GM12872 (cell line): ENCODE data around the gene KRTAP12-4.
"Not testable (repeated sequence)": the region's sequence is repeated elsewhere in the genome, so short reads cannot be mapped to it uniquely, and the experiment has no call there.

Source experiments
- CTCF ChIP-seq: IDR thresholded peaks from 3 replicates; pipeline ENCODE4 v1.5.1; 2011; ENCODE audit warnings: low read depth, mild to moderate bottlenecking, low read length, moderate library complexity; ENCODE audit not compliant: insufficient read depth

KRTAP12-4 gene

DNA sequence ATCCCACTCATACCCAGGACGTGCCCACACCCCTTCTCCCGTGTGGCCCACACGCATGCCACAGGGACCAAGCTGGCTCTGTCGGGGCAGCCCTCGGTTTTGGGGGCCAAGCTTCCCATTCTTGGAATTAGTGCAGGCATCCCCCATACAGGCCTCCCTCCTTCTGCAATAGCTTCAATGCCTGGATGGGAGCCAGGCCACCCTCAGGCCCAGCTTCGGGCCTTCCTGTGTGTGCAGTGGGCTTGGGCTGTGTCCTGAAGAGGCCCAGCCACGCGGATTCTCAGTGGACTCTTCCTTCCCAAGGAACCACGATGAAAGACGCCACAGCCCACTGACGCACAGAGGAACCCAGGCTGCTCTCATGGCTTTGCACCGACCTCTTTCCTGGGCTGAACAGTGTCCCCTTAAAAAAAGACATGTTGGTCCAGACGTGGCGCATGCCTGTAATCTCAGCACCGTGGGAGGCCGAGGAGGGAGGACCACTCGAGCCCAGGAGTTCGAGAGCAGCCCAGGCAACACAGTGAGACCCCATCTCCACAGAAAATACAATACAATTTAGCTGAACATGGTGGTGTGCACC, 4.8 kb downstream of the KRTAP12-4 start:
- no peak for TF ChIP-seq CTCF

DNA sequence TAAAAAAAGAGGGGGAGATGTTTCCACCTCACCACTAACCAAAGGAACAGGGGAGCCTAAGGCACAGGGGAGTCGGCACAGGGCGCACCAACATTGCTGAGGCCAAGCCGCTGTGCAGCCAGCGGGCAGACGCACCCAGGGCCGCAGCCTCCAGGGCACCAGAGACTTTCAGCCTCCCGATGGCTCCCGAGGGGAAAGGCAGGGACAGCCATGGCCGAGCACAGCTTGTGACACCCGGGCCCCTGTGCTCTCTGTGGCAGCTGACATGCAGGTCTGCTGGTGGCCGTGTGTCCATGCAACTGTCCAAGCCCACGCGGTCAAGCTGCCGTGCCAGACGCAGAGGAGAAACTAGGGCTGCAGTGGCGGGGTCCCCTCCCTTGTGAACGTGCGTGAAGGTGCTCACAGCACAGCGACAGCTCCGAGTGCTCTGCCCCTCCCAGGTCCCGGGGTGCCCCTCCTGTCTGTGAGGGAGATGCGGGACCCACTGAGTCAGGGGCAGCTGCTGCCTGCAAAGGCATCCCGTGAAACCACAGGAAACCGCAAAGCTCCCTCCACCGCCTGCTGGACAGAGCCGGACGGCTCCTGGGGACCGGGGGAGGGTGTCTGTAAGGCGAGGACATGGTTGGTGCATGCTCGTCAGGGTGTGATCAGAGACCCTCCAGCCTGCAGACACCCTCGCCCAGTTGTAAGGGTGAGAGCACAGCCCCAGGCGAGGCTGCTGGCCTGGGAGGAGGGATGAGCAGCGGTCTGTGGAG, 5.7 kb downstream of the KRTAP12-4 start:
- no peak for TF ChIP-seq CTCF

GRCh38 chr21:44647222-44647552, 7.3 kb downstream of the KRTAP12-4 start:
- no peak for TF ChIP-seq CTCF

DNA sequence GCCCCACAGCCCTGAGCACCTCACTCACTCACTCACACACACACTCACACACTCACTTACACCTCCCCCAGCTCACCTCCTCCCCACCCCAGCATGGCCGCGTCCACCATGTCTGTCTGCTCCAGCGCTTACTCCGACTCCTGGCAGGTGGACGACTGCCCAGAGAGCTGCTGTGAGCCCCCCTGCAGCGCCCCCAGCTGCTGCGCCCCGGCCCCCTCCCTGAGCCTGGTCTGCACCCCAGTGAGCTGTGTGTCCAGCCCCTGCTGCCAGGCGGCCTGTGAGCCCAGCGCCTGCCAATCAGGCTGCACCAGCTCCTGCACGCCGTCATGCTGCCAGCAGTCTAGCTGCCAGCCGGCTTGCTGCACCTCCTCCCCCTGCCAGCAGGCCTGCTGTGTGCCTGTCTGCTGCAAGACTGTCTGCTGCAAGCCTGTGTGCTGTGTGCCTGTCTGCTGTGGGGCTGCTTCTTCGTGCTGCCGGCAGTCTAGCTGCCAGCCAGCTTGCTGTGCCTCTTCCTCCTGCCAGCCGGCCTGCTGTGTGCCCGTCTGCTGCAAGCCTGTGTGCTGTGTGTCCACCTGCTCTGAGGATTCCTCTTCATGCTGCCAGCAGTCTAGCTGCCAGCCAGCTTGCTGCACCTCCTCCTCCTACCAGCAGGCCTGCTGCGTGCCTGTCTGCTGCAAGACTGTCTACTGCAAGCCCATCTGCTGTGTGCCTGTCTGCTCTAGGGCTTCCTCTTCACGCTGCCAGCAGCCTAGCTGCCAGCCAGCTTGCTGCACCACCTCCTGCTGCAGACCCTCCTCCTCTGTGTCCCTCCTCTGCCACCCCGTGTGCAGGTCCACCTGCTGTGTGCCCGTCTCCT, 7.9 kb downstream of the KRTAP12-4 start, which contains the start of gene KRTAP10-11:
Gene KRTAP10-11 (plus strand): TSS at position 49 of the 856 bp plus-strand sequence. CDS start 45 bp downstream, at position 94.
- not testable (repeated sequence) for TF ChIP-seq CTCF

- TF ChIP-seq CTCF: no peak
These were observed 9.6 kb downstream of the KRTAP12-4 start for GRCh38 chr21:44644878-44645277.

GRCh38 chr21:44643741-44644310, 10.6 kb downstream of the KRTAP12-4 start:
- TF ChIP-seq CTCF: no peak

DNA sequence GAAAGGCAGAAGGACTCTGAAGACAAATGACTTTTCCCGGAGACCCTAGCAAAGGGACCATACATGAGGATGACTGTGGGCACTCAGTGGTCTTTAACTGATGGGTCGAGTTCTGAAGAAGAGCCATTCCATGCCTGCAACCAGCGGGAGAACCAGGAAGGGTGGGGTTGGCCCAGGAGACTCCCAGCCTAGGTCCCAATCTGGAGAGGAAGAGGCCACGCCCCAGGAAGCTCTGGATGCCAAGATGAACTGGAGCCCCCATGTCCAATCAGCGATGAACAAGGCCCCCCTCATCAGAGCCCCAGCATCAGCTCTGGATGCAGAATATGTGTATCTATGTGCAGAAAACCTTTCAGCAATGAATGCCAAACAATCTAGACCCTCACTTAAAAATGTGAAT, 13.7 kb downstream of the KRTAP12-4 start:
- TF ChIP-seq CTCF: no peak
